Right atrium auricular region (tissue), 2 donors: Measurements from ENCODE around the gene EN2. TPM values are rescaled to one million over a fixed set of nuclear protein-coding genes. Genes with fewer than 3 reads are reported as not detected.

Source experiments
- DNase-seq: peaks from one replicate; pipeline ENCODE4 v3.0.0-alpha.2; 2019; ENCODE audit warnings: low spot score
- H3K27ac ChIP-seq, 2 donors: fragments of 200-600 bp; sonication (generic); 1 replicate in 1 of 2; 2 replicates in 1 of 2; pipeline ENCODE4 v1.5.1; 2016 to 2019
- H3K27me3 ChIP-seq, 2 donors: fragments of 200-600 bp; sonication (generic); one replicate each; pipeline versions ENCODE4 v1.5.1 to v1.6.0; 2017 to 2019
- H3K36me3 ChIP-seq: fragments of 200-600 bp; sonication (generic); one replicate; pipeline ENCODE4 v1.5.1; 2016
- H3K4me1 ChIP-seq, 2 donors: fragments of 200-600 bp; sonication (generic); one replicate each; pipeline versions ENCODE4 v1.5.1 to v1.6.0; 2017 to 2019
- H3K4me3 ChIP-seq, 2 donors: fragments of 200-600 bp; sonication (generic); 1 replicate in 1 of 2; 2 replicates in 1 of 2; pipeline ENCODE4 v1.5.1; 2017 to 2019; ENCODE audit warnings: mild to moderate bottlenecking in 1 of 2, moderate library complexity in 1 of 2
- H3K9me3 ChIP-seq, 2 donors: fragments of 200-600 bp; sonication (generic); one replicate each; pipeline ENCODE4 v1.5.1; 2019
- CTCF ChIP-seq, 2 donors: fragments of 200-600 bp; sonication (generic); IDR thresholded peaks; one replicate each; pipeline ENCODE4 v1.5.1; 2019; ENCODE audit warnings: antibody characterized with exemption in 2 of 2
- total RNA-seq, 2 donors: library from RNA; depleted of rRNA; stranded (reverse); fragments of >200 nt; gene quantifications; one replicate each; pipeline ENCODE4 v1.1.0, GENCODE V29; 2016

EN2 gene
- total RNA-seq, 2 donors from 2014 or later: not detected

- Histone ChIP-seq H3K4me3 (no peak overlapping the region), H3K27ac (no peak overlapping the region), H3K9me3 (no peaks in the 10 kb centered on the region), H3K36me3 (no peaks in the 10 kb centered on the region), H3K27me3 (peaks cover 0 to 1% of the 10 kb centered on the region in 2 donors), H3K4me1 (no peaks in the 10 kb centered on the region)
- no peak for DNase-seq
- peak in 1 of 2 donors; percentile 61 for TF ChIP-seq CTCF (IDR thresholded peaks at IDR 0.05)
Measured at GRCh38 chr7:155412416-155413253, 45.3 kb upstream of the EN2 start.

GRCh38 chr7:155414547-155415492 is 43.1 kb upstream of the EN2 start:
- Histone ChIP-seq H3K27me3 (peaks cover 0 to 5% of the 10 kb centered on the region in 2 donors), H3K4me3 (no peak overlapping the region), H3K36me3 (no peaks in the 10 kb centered on the region), H3K9me3 (no peaks in the 10 kb centered on the region), H3K4me1 (no peaks in the 10 kb centered on the region), H3K27ac (no peak overlapping the region)
- DNase-seq: no peak
- TF ChIP-seq CTCF (IDR thresholded peaks at IDR 0.05): no peak

GRCh38 chr7:155416646-155417380 is 41.1 kb upstream of the EN2 start:
- no peak for DNase-seq
- H3K27me3 ChIP-seq: peaks cover 0 to 5% of the 10 kb centered on the region in 2 donors
- no peaks in the 10 kb centered on the region for H3K36me3 ChIP-seq
- H3K27ac ChIP-seq: no peak overlapping the region
- H3K4me3 ChIP-seq: no peak overlapping the region
- no peaks in the 10 kb centered on the region for H3K4me1 ChIP-seq
- TF ChIP-seq CTCF (IDR thresholded peaks at IDR 0.05): no peak
- H3K9me3 ChIP-seq: no peaks in the 10 kb centered on the region

GRCh38 chr7:155418304-155418703 is 39.6 kb upstream of the EN2 start:
- Histone ChIP-seq H3K4me3 (no peak overlapping the region), H3K27ac (no peak overlapping the region), H3K27me3 (peaks cover 0 to 5% of the 10 kb centered on the region in 2 donors), H3K9me3 (no peaks in the 10 kb centered on the region), H3K36me3 (no peaks in the 10 kb centered on the region), H3K4me1 (no peaks in the 10 kb centered on the region)
- no peak for DNase-seq
- TF ChIP-seq CTCF (IDR thresholded peaks at IDR 0.05): no peak

GRCh38 chr7:155418941-155419755 is 38.8 kb upstream of the EN2 start:
- H3K4me1 ChIP-seq: no peaks in the 10 kb centered on the region
- no peak for DNase-seq
- no peak for TF ChIP-seq CTCF (IDR thresholded peaks at IDR 0.05)

More at GRCh38 chr7:155418941-155419755, 38.8 kb upstream of the EN2 start:
- Histone ChIP-seq H3K27me3 (peaks cover 0 to 5% of the 10 kb centered on the region in 2 donors), H3K27ac (no peak overlapping the region), H3K9me3 (no peaks in the 10 kb centered on the region), H3K36me3 (no peaks in the 10 kb centered on the region), H3K4me3 (no peak overlapping the region)
